Stimulated activated CD4-positive, alpha-beta T cell treated with anti-CD3 and anti-CD28 coated beads, Interleukin-12 subunit alpha, Interleukin-12 subunit beta, amount 100 ng/mL, for 24 hours (primary cell): ENCODE measurements around the gene VPS45.
"Not testable (repeated sequence)": the region's sequence is repeated elsewhere in the genome, so short reads cannot be mapped to it uniquely, and the experiment has no call there.

Experiments used
- DNase-seq, 2 experiments: peaks; one replicate each; pipeline ENCODE4 v3.0.0-alpha.2; 2020; ENCODE audit warnings: low read depth in 2 of 2

VPS45 gene

GRCh38 chr1:150132372-150132771, 64.8 kb downstream of the VPS45 start:
- DNase-seq, result no peak

- no peak for DNase-seq
Observed at GRCh38 chr1:150134537-150134936, 67.0 kb downstream of the VPS45 start.

GRCh38 chr1:150135400-150135799, 67.8 kb downstream of the VPS45 start:
- DNase-seq, result not testable (repeated sequence)

- DNase-seq, result no peak
Observed at GRCh38 chr1:150138044-150138443, 70.5 kb downstream of the VPS45 start.

GRCh38 chr1:150141452-150141851, 73.9 kb downstream of the VPS45 start:
- no peak for DNase-seq

GRCh38 chr1:150142083-150142482, 74.5 kb downstream of the VPS45 start:
- no peak for DNase-seq

GRCh38 chr1:150144606-150145005, 77.0 kb downstream of the VPS45 start:
- DNase-seq, result no peak

GRCh38 chr1:150146016-150146415, 78.4 kb downstream of the VPS45 start:
- DNase-seq, result not testable (repeated sequence)

- no peak for DNase-seq
Observed at GRCh38 chr1:150146849-150147542, 79.4 kb downstream of the VPS45 start.

- no peak for DNase-seq
Observed at GRCh38 chr1:150148837-150149270, 81.3 kb downstream of the VPS45 start.

GRCh38 chr1:150149271-150150132, 81.9 kb downstream of the VPS45 start, which contains the start of gene PLEKHO1:
Gene PLEKHO1, plus strand, starts transcription at chr1:150149916. Its CDS starts 342 bp downstream, at chr1:150150258.
- peak; percentile 57 to 71 for DNase-seq

- no peak for DNase-seq
Observed at GRCh38 chr1:150150133-150151021, 82.8 kb downstream of the VPS45 start.

GRCh38 chr1:150151291-150152181, 84.0 kb downstream of the VPS45 start:
- peak in 1 of 2 experiments; percentile 23 for DNase-seq

- no peak for DNase-seq
Observed at GRCh38 chr1:150152182-150152536, 84.6 kb downstream of the VPS45 start.

GRCh38 chr1:150152772-150153456, 85.3 kb downstream of the VPS45 start:
- no peak for DNase-seq

- DNase-seq, result no peak
Observed at GRCh38 chr1:150154143-150154542, 86.6 kb downstream of the VPS45 start.

- DNase-seq, result no peak
Observed at GRCh38 chr1:150155413-150156071, 88.0 kb downstream of the VPS45 start.

GRCh38 chr1:150156868-150157603, 89.5 kb downstream of the VPS45 start:
- DNase-seq, result no peak

- DNase-seq, result no peak
Observed at GRCh38 chr1:150159550-150159949, 92.0 kb downstream of the VPS45 start.
